Central memory CD8-positive, alpha-beta T cell (primary cell): Measurements from ENCODE around the gene TBC1D22A.

Source experiments
- ATAC-seq: fragments of 150-1000 bp; cut with Tn5 transposase; replicated peaks from 2 replicates; pipeline ENCODE4 v1.10.0; 2022; ENCODE audit warnings: mild to moderate bottlenecking, moderate FRiP score, moderate number of reproducible peaks; ENCODE audit not compliant: poor library complexity, severe bottlenecking; ENCODE audit errors: extremely low read depth
- DNase-seq, 2 donors: peaks; one replicate each; pipeline ENCODE4 v3.0.0; 2021; ENCODE audit warnings: low spot score in 2 of 2
- H3K27ac Mint-ChIP-seq: one replicate; pipeline ENCODE4 v1.8.0; 2022; ENCODE audit warnings: low read depth, mild to moderate bottlenecking, moderate library complexity, mixed read lengths
- H3K27me3 Mint-ChIP-seq: one replicate; pipeline ENCODE4 v1.8.0; 2022; ENCODE audit warnings: mixed read lengths
- H3K36me3 Mint-ChIP-seq: one replicate; pipeline ENCODE4 v1.8.0; 2022; ENCODE audit warnings: mild to moderate bottlenecking, moderate library complexity, mixed read lengths; ENCODE audit not compliant: insufficient read depth
- H3K4me1 Mint-ChIP-seq: one replicate; pipeline ENCODE4 v1.8.0; 2022; ENCODE audit warnings: mixed read lengths
- H3K4me3 Mint-ChIP-seq: one replicate; pipeline ENCODE4 v1.8.0; 2022; ENCODE audit warnings: mild to moderate bottlenecking, moderate library complexity, mixed read lengths
- H3K9me3 Mint-ChIP-seq: one replicate; pipeline ENCODE4 v1.8.0; 2022; ENCODE audit warnings: mixed read lengths

TBC1D22A gene

GRCh38 chr22:47190957-47191670 lies 428.7 kb downstream of the TBC1D22A start:
- H3K4me3 Mint-ChIP-seq = no peak overlapping the region
- no peaks in the 10 kb centered on the region for H3K9me3 Mint-ChIP-seq
- H3K27ac Mint-ChIP-seq = no peak overlapping the region
- DNase-seq = no peak
- H3K27me3 Mint-ChIP-seq = no peaks in the 10 kb centered on the region
- no peaks in the 10 kb centered on the region for H3K4me1 Mint-ChIP-seq
- H3K36me3 Mint-ChIP-seq = peaks cover 7% of the 10 kb centered on the region
- no peak for ATAC-seq

- no peak overlapping the region for H3K27ac Mint-ChIP-seq
- peaks cover 7% of the 10 kb centered on the region for H3K36me3 Mint-ChIP-seq
Observed at GRCh38 chr22:47191671-47192650, 429.5 kb downstream of the TBC1D22A start.

GRCh38 chr22:47192651-47193437 lies 430.4 kb downstream of the TBC1D22A start:
- no peak overlapping the region for H3K27ac Mint-ChIP-seq
- DNase-seq (no peak), ATAC-seq (no peak)
- no peaks in the 10 kb centered on the region for H3K4me1 Mint-ChIP-seq
- H3K4me3 Mint-ChIP-seq = no peak overlapping the region
- H3K27me3 Mint-ChIP-seq = no peaks in the 10 kb centered on the region
- no peaks in the 10 kb centered on the region for H3K9me3 Mint-ChIP-seq
- peaks cover 7% of the 10 kb centered on the region for H3K36me3 Mint-ChIP-seq

More at GRCh38 chr22:47191671-47192650, 429.5 kb downstream of the TBC1D22A start:
- H3K4me1 Mint-ChIP-seq = no peaks in the 10 kb centered on the region
- DNase-seq (no peak), ATAC-seq (no peak)
- H3K27me3 Mint-ChIP-seq = no peaks in the 10 kb centered on the region
- H3K4me3 Mint-ChIP-seq = no peak overlapping the region
- H3K9me3 Mint-ChIP-seq = no peaks in the 10 kb centered on the region

- no peak overlapping the region for H3K27ac Mint-ChIP-seq
- H3K9me3 Mint-ChIP-seq = no peaks in the 10 kb centered on the region
- H3K4me3 Mint-ChIP-seq = no peak overlapping the region
- no peak for DNase-seq
- H3K36me3 Mint-ChIP-seq = peaks cover 7% of the 10 kb centered on the region
- no peaks in the 10 kb centered on the region for H3K4me1 Mint-ChIP-seq
- ATAC-seq = no peak
- H3K27me3 Mint-ChIP-seq = no peaks in the 10 kb centered on the region
Observed at GRCh38 chr22:47193606-47194329, 431.3 kb downstream of the TBC1D22A start.

- Mint-ChIP-seq H3K36me3 (peaks cover 6% of the 10 kb centered on the region), H3K4me3 (no peak overlapping the region), H3K4me1 (no peaks in the 10 kb centered on the region), H3K9me3 (no peaks in the 10 kb centered on the region), H3K27ac (no peak overlapping the region), H3K27me3 (no peaks in the 10 kb centered on the region)
- DNase-seq (no peak), ATAC-seq (no peak)
Observed at GRCh38 chr22:47194476-47195155, 432.2 kb downstream of the TBC1D22A start.

DNA sequence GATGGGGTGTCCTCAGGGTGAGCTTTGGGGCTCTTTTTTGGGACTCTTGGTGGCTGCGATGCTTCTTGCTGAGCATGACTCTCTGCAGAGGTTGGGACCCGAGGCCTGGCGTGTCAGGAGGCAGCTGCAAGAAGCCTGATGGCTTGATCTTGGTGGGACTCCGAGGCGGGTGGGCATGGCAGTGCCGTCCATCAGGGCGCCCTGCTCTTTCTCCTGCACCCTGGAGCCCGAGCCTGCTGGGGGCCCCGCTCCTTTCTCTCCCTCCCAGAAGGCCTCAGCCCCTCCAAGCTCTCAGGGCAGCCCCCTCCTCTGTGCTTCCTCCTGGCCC lies 432.7 kb downstream of the TBC1D22A start:
- ATAC-seq (no peak), DNase-seq (no peak)
- no peaks in the 10 kb centered on the region for H3K4me1 Mint-ChIP-seq
- no peak overlapping the region for H3K27ac Mint-ChIP-seq
- no peak overlapping the region for H3K4me3 Mint-ChIP-seq
- peaks cover 5% of the 10 kb centered on the region for H3K36me3 Mint-ChIP-seq
- no peaks in the 10 kb centered on the region for H3K9me3 Mint-ChIP-seq
- H3K27me3 Mint-ChIP-seq = no peaks in the 10 kb centered on the region

- H3K9me3 Mint-ChIP-seq = no peaks in the 10 kb centered on the region
- no peaks in the 10 kb centered on the region for H3K4me1 Mint-ChIP-seq
- H3K27me3 Mint-ChIP-seq = no peaks in the 10 kb centered on the region
- no peak overlapping the region for H3K4me3 Mint-ChIP-seq
- ATAC-seq = no peak
- no peak for DNase-seq
- no peak overlapping the region for H3K27ac Mint-ChIP-seq
- peaks cover 5% of the 10 kb centered on the region for H3K36me3 Mint-ChIP-seq
Observed at GRCh38 chr22:47195484-47196165, 433.2 kb downstream of the TBC1D22A start.

DNA sequence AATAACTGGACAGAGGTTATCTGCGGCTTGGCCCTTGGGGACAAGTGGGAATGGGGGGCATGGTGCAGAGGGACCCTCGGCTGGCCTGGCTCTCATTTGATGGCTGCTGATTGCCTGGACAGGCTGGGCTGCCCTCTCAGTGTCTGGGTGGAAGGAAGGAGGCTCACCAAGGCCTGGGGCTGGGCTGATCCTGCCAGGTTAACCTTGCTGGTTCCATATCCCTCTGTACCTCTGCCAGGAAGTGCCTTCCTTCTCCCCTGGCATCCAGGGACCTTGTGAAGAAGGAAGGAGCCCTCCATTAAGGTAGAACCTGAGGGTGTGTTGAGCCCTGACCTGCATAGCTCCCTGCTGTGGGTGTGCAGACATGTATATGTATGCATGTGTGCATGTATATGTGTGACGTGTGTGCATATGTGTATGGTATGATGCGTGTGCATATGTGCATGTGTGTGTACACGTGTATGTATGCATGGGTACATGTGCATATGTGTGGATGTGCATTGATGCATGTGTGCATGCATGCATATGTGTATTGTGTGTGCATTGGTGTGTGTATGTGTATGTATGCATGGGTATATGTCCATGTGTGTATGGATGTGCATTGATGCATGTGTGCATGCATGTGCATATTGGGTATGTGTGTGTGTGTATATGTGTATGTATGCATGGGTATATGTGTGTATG lies 433.9 kb downstream of the TBC1D22A start:
- Mint-ChIP-seq H3K27ac (no peak overlapping the region), H3K36me3 (peaks cover 5% of the 10 kb centered on the region), H3K27me3 (no peaks in the 10 kb centered on the region), H3K4me3 (no peak overlapping the region), H3K4me1 (no peaks in the 10 kb centered on the region), H3K9me3 (no peaks in the 10 kb centered on the region)
- no peak for DNase-seq
- ATAC-seq = no peak

DNA sequence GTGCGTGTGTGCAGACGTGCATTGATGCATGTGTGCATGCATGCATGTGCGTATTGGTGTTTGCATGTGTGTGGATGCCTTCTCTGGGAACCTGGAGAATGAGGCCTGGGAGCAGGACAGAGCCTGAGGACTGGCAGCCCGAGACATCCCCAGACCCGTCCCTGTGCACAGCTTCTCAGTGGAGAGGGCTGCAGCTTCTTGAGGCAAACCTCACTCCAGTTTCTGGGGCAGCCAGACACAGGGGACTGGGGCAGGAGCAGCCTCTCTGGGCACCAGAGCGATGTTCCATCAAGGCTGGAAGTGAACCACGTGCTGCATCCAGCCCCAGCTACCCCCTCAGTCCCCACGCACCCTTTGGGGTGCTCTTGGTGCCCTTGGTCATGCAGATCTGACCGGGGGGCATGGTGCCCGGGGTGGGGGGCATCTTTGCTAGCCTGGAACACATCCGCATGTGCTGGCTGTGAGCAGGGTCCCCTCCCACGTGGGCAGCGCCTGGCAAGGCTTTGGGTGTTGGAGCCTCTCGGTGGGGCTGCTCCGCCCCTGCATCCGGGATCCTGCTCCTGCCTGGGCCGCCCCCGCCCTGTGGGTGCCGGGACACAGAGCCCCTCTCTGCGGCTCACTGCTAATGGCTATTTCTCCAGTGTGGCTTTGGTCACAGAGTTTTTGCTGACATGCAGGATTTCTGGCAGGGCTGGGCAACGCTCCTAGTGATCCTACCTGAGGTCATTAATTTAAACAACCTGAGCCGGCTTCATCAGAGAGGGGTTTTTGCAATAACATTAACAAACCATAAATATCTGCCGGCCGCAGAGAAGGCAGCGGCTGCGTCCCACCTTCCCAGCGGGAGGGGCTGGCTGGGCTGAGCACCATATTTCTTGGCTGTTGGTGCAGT lies 434.7 kb downstream of the TBC1D22A start:
- ATAC-seq = no peak

DNA sequence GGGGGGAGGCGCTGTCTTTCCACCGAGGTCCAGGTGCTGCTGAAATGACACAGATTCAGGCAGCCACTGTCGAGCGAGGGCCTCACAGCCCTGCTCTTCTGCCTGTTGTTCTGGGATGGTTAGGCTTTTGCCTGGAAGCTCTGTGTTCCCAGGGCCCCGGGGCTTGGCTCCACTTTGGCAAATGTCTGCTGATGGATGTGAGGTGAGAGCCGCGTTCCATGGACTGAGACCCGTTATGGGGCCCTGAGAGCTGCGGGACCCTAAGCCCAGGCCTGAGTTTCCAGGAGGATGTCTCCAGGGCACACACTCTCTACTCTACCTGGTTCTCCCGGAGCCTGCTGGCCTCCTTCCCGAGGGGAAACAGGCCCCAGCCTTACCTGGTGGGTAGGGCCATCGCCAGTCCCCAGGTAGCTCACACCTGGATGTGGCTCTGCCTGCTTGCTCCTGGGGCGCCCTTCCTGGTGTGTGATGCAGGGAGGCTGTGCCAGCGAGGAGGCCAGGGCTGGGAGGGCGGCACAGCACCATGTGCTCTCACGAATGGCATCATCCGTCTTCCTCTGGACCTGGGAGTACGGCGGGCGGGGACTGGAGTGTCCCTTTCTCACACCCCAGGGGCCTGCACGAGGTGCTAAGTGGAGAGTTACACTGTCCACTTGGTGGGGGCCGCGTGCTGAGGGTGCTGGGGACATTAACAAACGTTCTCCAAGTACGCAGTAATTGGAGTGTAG lies 435.5 kb downstream of the TBC1D22A start:
- H3K4me3 Mint-ChIP-seq = no peak overlapping the region
- H3K27me3 Mint-ChIP-seq = no peaks in the 10 kb centered on the region
- H3K4me1 Mint-ChIP-seq = no peaks in the 10 kb centered on the region
- no peaks in the 10 kb centered on the region for H3K9me3 Mint-ChIP-seq
- H3K27ac Mint-ChIP-seq = no peak overlapping the region
- no peak for DNase-seq
- no peaks in the 10 kb centered on the region for H3K36me3 Mint-ChIP-seq
- no peak for ATAC-seq

More for the DNA sequence above, 434.7 kb downstream of the TBC1D22A start:
- DNase-seq = no peak
- Mint-ChIP-seq H3K27me3 (no peaks in the 10 kb centered on the region), H3K27ac (no peak overlapping the region), H3K4me3 (no peak overlapping the region), H3K4me1 (no peaks in the 10 kb centered on the region), H3K9me3 (no peaks in the 10 kb centered on the region), H3K36me3 (no peaks in the 10 kb centered on the region)
